Smooth muscle cell (in vitro differentiated cells): ENCODE data around the gene DLK2. TPM values are rescaled to one million over a fixed set of nuclear protein-coding genes. Genes with fewer than 3 reads are reported as not detected.
A peak's percentile ranks its signal among the peaks of the same experiment; 100 is the strongest.

Source experiments
- DNase-seq: peaks from one replicate; lab custom pipeline; 2025; ENCODE audit not compliant: unreplicated experiment; lab: John Stamatoyannopoulos, UW
- H2AFZ ChIP-seq: fragments of 200-600 bp; sonication (generic); 2 replicates; pipeline ENCODE4 v1.6.0; 2016; ENCODE audit warnings: antibody characterized with exemption, low read depth, mild to moderate bottlenecking
- H3F3A ChIP-seq: fragments of 200-600 bp; sonication (generic); 2 replicates; pipeline ENCODE4 v1.6.0; 2017; ENCODE audit warnings: antibody characterized with exemption, low read depth
- H3K27ac ChIP-seq: fragments of 200-600 bp; sonication (generic); 2 replicates; pipeline ENCODE4 v1.5.1; 2016; ENCODE audit warnings: low read depth, mild to moderate bottlenecking
- H3K27me3 ChIP-seq: fragments of 200-600 bp; sonication (generic); 2 replicates; pipeline ENCODE4 v1.6.1; 2016; ENCODE audit warnings: low read depth, mild to moderate bottlenecking
- H3K36me3 ChIP-seq: fragments of 200-600 bp; sonication (generic); 2 replicates; pipeline ENCODE4 v1.5.1; 2016; ENCODE audit warnings: low read depth
- H3K4me1 ChIP-seq: fragments of 200-600 bp; sonication (generic); 2 replicates; pipeline ENCODE4 v1.5.1; 2016; ENCODE audit warnings: low read depth
- H3K4me2 ChIP-seq: fragments of 200-600 bp; sonication (generic); 2 replicates; pipeline ENCODE4 v1.6.0; 2016; ENCODE audit warnings: mild to moderate bottlenecking
- H3K4me3 ChIP-seq: fragments of 200-600 bp; sonication (generic); 2 replicates; pipeline ENCODE4 v1.5.1; 2016; ENCODE audit warnings: mild to moderate bottlenecking
- H3K79me2 ChIP-seq: fragments of 200-600 bp; sonication (generic); 2 replicates; pipeline ENCODE4 v1.6.0; 2016; ENCODE audit warnings: low read depth, mild to moderate bottlenecking
- H3K9ac ChIP-seq: fragments of 200-600 bp; sonication (generic); 2 replicates; pipeline ENCODE4 v1.6.0; 2016; ENCODE audit warnings: low read depth
- H3K9me3 ChIP-seq: fragments of 200-600 bp; sonication (generic); replicated peaks from 2 replicates; pipeline ENCODE4 v1.5.1; 2016; ENCODE audit warnings: low read depth
- H4K20me1 ChIP-seq: fragments of 200-600 bp; sonication (generic); 2 replicates; pipeline ENCODE4 v1.6.0; 2016; ENCODE audit warnings: low read depth
- CTCF ChIP-seq: fragments of 200-600 bp; sonication (generic); IDR thresholded peaks from 2 replicates; pipeline ENCODE4 v1.5.1; 2017; ENCODE audit warnings: borderline replicate concordance, mild to moderate bottlenecking, antibody characterized with exemption; ENCODE audit not compliant: insufficient read depth, poor library complexity, severe bottlenecking
- WGBS: methylation state at CpG from one replicate; pipeline ENCODE4 v1.1.7; 2016; ENCODE audit warnings: low lambda C conversion rate; 5-methylcytosine and 5-hydroxymethylcytosine counted together
- polyA plus RNA-seq: library from polyadenylated mRNA; unstranded; fragments of >200 nt; fragmentation: Nextera tagmentation; extraction: Ambion mirVana; gene quantifications from 2 replicates; pipeline ENCODE4 v1.2.1, GENCODE V29; 2016
- total RNA-seq: library from RNA; depleted of rRNA; stranded (reverse); fragments of >200 nt; gene quantifications from 2 replicates; pipeline ENCODE4 v1.2.3, GENCODE V29; 2014

The DLK2 gene
- total and polyA plus RNA-seq, 2 experiments from 2014 or later: 0.27 to 3.8 TPM

- H3K4me3 ChIP-seq: peak within 1 kb of the TSS; percentile 77
- WGBS: 4% methylated on average over 30 of the region's 34 CpGs
Measured at GRCh38 chr6:43477235-43478007, 22.1 kb upstream of the DLK2 start, which contains the start of gene TJAP1. TSS of gene TJAP1 (plus strand) at chr6:43477570. CDS start at chr6:43499002, 21,432 bp downstream.

GRCh38 chr6:43476746-43477145, 21.4 kb upstream of the DLK2 start:
- H3K36me3 ChIP-seq: no peaks in the 10 kb centered on the region
- H3K27me3 ChIP-seq: no peaks in the 10 kb centered on the region
- peak overlapping the region; percentile 77 for H3K4me3 ChIP-seq
- H3K4me1 ChIP-seq: peaks cover 12% of the 10 kb centered on the region
- peaks cover 8% of the 10 kb centered on the region for H4K20me1 ChIP-seq
- WGBS: 68% methylated on average over 2 of the region's 2 CpGs
- H3K27ac ChIP-seq: peak overlapping the region; percentile 80
- peaks cover 41% of the 10 kb centered on the region for H3K79me2 ChIP-seq
- H3K4me2 ChIP-seq: peak overlapping the region; percentile 97
- DNase-seq: no peak
- no peak for TF ChIP-seq CTCF
- peaks cover 3% of the 10 kb centered on the region for H3F3A ChIP-seq
- peak overlapping the region; percentile 96 for H3K9ac ChIP-seq
- H2AFZ ChIP-seq: peak overlapping the region; percentile 99
- H3K9me3 ChIP-seq: no peaks in the 10 kb centered on the region

More at GRCh38 chr6:43477235-43478007, 22.1 kb upstream of the DLK2 start, which contains the start of gene TJAP1:
- Histone ChIP-seq H2AFZ (peak within 1 kb of the TSS; percentile 99), H3K27me3 (no peaks in the 10 kb centered on the region), H3K4me2 (peak within 1 kb of the TSS; percentile 97), H3K4me1 (peaks cover 12% of the 10 kb centered on the region), H4K20me1 (peaks cover 15% of the 10 kb centered on the region), H3K36me3 (no peaks in the 10 kb centered on the region), H3K27ac (peak within 1 kb of the TSS; percentile 80), H3K79me2 (peaks cover 48% of the 10 kb centered on the region), H3K9ac (peak within 1 kb of the TSS; percentile 96), H3F3A (peaks cover 3% of the 10 kb centered on the region), H3K9me3 (no peaks in the 10 kb centered on the region)
- peak; percentile 83 for DNase-seq
- TF ChIP-seq CTCF: no peak

- Histone ChIP-seq H3K4me1 (peaks cover 12% of the 10 kb centered on the region), H3K9ac (no peak overlapping the region), H3K9me3 (no peaks in the 10 kb centered on the region), H3K4me2 (no peak overlapping the region), H4K20me1 (no peaks in the 10 kb centered on the region), H3K27ac (no peak overlapping the region), H3K4me3 (no peak overlapping the region), H3F3A (no peaks in the 10 kb centered on the region), H3K27me3 (no peaks in the 10 kb centered on the region), H3K79me2 (peaks cover 29% of the 10 kb centered on the region), H2AFZ (no peak overlapping the region), H3K36me3 (no peaks in the 10 kb centered on the region)
- DNase-seq: no peak
- no peak for TF ChIP-seq CTCF
- WGBS: 90% methylated on average over 6 of the region's 6 CpGs
Measured at GRCh38 chr6:43475516-43475915, 20.2 kb upstream of the DLK2 start.
